ENCODE results near the gene NADSYN1.

NADSYN1 gene

GRCh38 chr11:71459076-71459766 is 6.2 kb downstream of the NADSYN1 start:
- H3K36me3 ChIP-seq (ENCODE audit: low read length): no peaks in the 10 kb centered on the region

GRCh38 chr11:71459767-71460320 is 6.8 kb downstream of the NADSYN1 start:
- Histone ChIP-seq H3K4me2 (ENCODE audit: low read depth, low read length, poor library complexity, severe bottlenecking) (no peak overlapping the region), H3F3A (ENCODE audit: insufficient read depth) (no peaks in the 10 kb centered on the region), H3K27me3 (ENCODE audit: low read length) (no peaks in the 10 kb centered on the region), H3K9me3 (ENCODE audit: insufficient read depth, low read length) (no peaks in the 10 kb centered on the region), H3K27ac (ENCODE audit: low read depth, low read length) (no peak overlapping the region), H3K36me3 (ENCODE audit: low read length) (no peaks in the 10 kb centered on the region), H3K9me2 (replicated peaks; ENCODE audit: insufficient read depth, low read length) (no peaks in the 10 kb centered on the region), H3K9ac (ENCODE audit: low read length) (no peak overlapping the region), H3K79me2 (ENCODE audit: insufficient read depth, low read length) (no peaks in the 10 kb centered on the region), H4K20me1 (ENCODE audit: low read depth, low read length) (no peaks in the 10 kb centered on the region), H2AFZ (ENCODE audit: low read depth, low read length, severe bottlenecking) (no peak overlapping the region), H3K4me3 (ENCODE audit: insufficient read depth, low read length, poor library complexity, severe bottlenecking) (no peak overlapping the region)
- TF ChIP-seq CTCF (IDR thresholded peaks at IDR 0.05; ENCODE audit: insufficient read depth, low read length, poor library complexity, severe bottlenecking) (no peak), EZH2phosphoT487 (conservative IDR thresholded peaks at IDR 0.05; ENCODE audit: low read length) (no peak)

More at GRCh38 chr11:71459076-71459766, 6.2 kb downstream of the NADSYN1 start:
- no peaks in the 10 kb centered on the region for H3F3A ChIP-seq (ENCODE audit: insufficient read depth)
- no peaks in the 10 kb centered on the region for H4K20me1 ChIP-seq (ENCODE audit: low read depth, low read length)
- H3K9me3 ChIP-seq (ENCODE audit: insufficient read depth, low read length): no peaks in the 10 kb centered on the region
- TF ChIP-seq CTCF (IDR thresholded peaks at IDR 0.05; ENCODE audit: insufficient read depth, low read length, poor library complexity, severe bottlenecking) (no peak), EZH2phosphoT487 (conservative IDR thresholded peaks at IDR 0.05; ENCODE audit: low read length) (no peak)
- H3K4me3 ChIP-seq (ENCODE audit: insufficient read depth, low read length, poor library complexity, severe bottlenecking): no peak overlapping the region
- H3K9me2 ChIP-seq (replicated peaks; ENCODE audit: insufficient read depth, low read length): no peaks in the 10 kb centered on the region
- no peaks in the 10 kb centered on the region for H3K27me3 ChIP-seq (ENCODE audit: low read length)
- no peak overlapping the region for H3K4me2 ChIP-seq (ENCODE audit: low read depth, low read length, poor library complexity, severe bottlenecking)
- no peak overlapping the region for H2AFZ ChIP-seq (ENCODE audit: low read depth, low read length, severe bottlenecking)
- no peak overlapping the region for H3K9ac ChIP-seq (ENCODE audit: low read length)
- H3K27ac ChIP-seq (ENCODE audit: low read depth, low read length): no peak overlapping the region
- H3K79me2 ChIP-seq (ENCODE audit: insufficient read depth, low read length): no peaks in the 10 kb centered on the region

GRCh38 chr11:71461696-71462095 is 8.7 kb downstream of the NADSYN1 start:
- no peak overlapping the region for H2AFZ ChIP-seq (ENCODE audit: low read depth, low read length, severe bottlenecking)
- H3K36me3 ChIP-seq (ENCODE audit: low read length): no peaks in the 10 kb centered on the region
- no peaks in the 10 kb centered on the region for H3F3A ChIP-seq (ENCODE audit: insufficient read depth)
- TF ChIP-seq CTCF (IDR thresholded peaks at IDR 0.05; ENCODE audit: insufficient read depth, low read length, poor library complexity, severe bottlenecking) (no peak), EZH2phosphoT487 (conservative IDR thresholded peaks at IDR 0.05; ENCODE audit: low read length) (no peak)
- H3K79me2 ChIP-seq (ENCODE audit: insufficient read depth, low read length): no peaks in the 10 kb centered on the region
- no peak overlapping the region for H3K4me2 ChIP-seq (ENCODE audit: low read depth, low read length, poor library complexity, severe bottlenecking)
- no peaks in the 10 kb centered on the region for H3K9me2 ChIP-seq (replicated peaks; ENCODE audit: insufficient read depth, low read length)
- no peaks in the 10 kb centered on the region for H3K9me3 ChIP-seq (ENCODE audit: insufficient read depth, low read length)
- no peak overlapping the region for H3K9ac ChIP-seq (ENCODE audit: low read length)
- H4K20me1 ChIP-seq (ENCODE audit: low read depth, low read length): no peaks in the 10 kb centered on the region
- H3K27me3 ChIP-seq (ENCODE audit: low read length): no peaks in the 10 kb centered on the region
- no peak overlapping the region for H3K4me3 ChIP-seq (ENCODE audit: insufficient read depth, low read length, poor library complexity, severe bottlenecking)
- H3K27ac ChIP-seq (ENCODE audit: low read depth, low read length): no peak overlapping the region

Data from SU-DHL-6 (cell line).